ENCODE results near the gene IMMP2L. TPM values are rescaled to one million over a fixed set of nuclear protein-coding genes. Genes with fewer than 3 reads are reported as not detected.

Gene IMMP2L
- total RNA-seq, 1 donor from 2014 or later = 11.9 TPM

GRCh38 chr7:110750931-110751605 is 811.2 kb downstream of the IMMP2L start:
- H3K9me3 Mint-ChIP-seq = peaks cover 13% of the 10 kb centered on the region
- DNase-seq (ENCODE audit: low read depth, low spot score) = no peak
- no peak overlapping the region for H3K4me3 Mint-ChIP-seq
- TF ChIP-seq CTCF (conservative IDR thresholded peaks at IDR 0.05) = no peak
- no peak overlapping the region for H3K27ac Mint-ChIP-seq (ENCODE audit: unreplicated experiment)
- no peaks in the 10 kb centered on the region for H3K27me3 Mint-ChIP-seq (ENCODE audit: low read depth)
- peaks cover 4% of the 10 kb centered on the region for H3K4me1 Mint-ChIP-seq
- peaks cover 11% of the 10 kb centered on the region for H3K36me3 Mint-ChIP-seq (ENCODE audit: low read depth)

- Mint-ChIP-seq H3K27me3 (ENCODE audit: low read depth) (no peaks in the 10 kb centered on the region), H3K4me1 (no peaks in the 10 kb centered on the region), H3K4me3 (no peak overlapping the region), H3K27ac (ENCODE audit: unreplicated experiment) (no peak overlapping the region), H3K36me3 (ENCODE audit: low read depth) (no peaks in the 10 kb centered on the region), H3K9me3 (no peaks in the 10 kb centered on the region)
- DNase-seq (ENCODE audit: low read depth, low spot score) = no peak
- no peak for TF ChIP-seq CTCF (conservative IDR thresholded peaks at IDR 0.05)
Measured at GRCh38 chr7:110733221-110733620, 829.1 kb downstream of the IMMP2L start.

GRCh38 chr7:110724811-110725210 is 837.5 kb downstream of the IMMP2L start:
- Mint-ChIP-seq H3K36me3 (ENCODE audit: low read depth) (no peaks in the 10 kb centered on the region), H3K4me1 (no peaks in the 10 kb centered on the region), H3K9me3 (no peaks in the 10 kb centered on the region), H3K4me3 (no peak overlapping the region), H3K27ac (ENCODE audit: unreplicated experiment) (no peak overlapping the region), H3K27me3 (ENCODE audit: low read depth) (no peaks in the 10 kb centered on the region)
- DNase-seq (ENCODE audit: low read depth, low spot score) = no peak
- no peak for TF ChIP-seq CTCF (conservative IDR thresholded peaks at IDR 0.05)

GRCh38 chr7:110721395-110721794 is 840.9 kb downstream of the IMMP2L start:
- Mint-ChIP-seq H3K36me3 (ENCODE audit: low read depth) (no peaks in the 10 kb centered on the region), H3K4me1 (no peaks in the 10 kb centered on the region), H3K27me3 (ENCODE audit: low read depth) (no peaks in the 10 kb centered on the region), H3K9me3 (no peaks in the 10 kb centered on the region), H3K4me3 (no peak overlapping the region), H3K27ac (ENCODE audit: unreplicated experiment) (no peak overlapping the region)
- no peak for DNase-seq (ENCODE audit: low read depth, low spot score)
- TF ChIP-seq CTCF (conservative IDR thresholded peaks at IDR 0.05) = no peak

- TF ChIP-seq CTCF (conservative IDR thresholded peaks at IDR 0.05) = no peak
- H3K27ac Mint-ChIP-seq (ENCODE audit: unreplicated experiment) = no peak overlapping the region
- H3K9me3 Mint-ChIP-seq = no peaks in the 10 kb centered on the region
- no peak for DNase-seq (ENCODE audit: low read depth, low spot score)
- no peaks in the 10 kb centered on the region for H3K36me3 Mint-ChIP-seq (ENCODE audit: low read depth)
- no peaks in the 10 kb centered on the region for H3K4me1 Mint-ChIP-seq
- no peak overlapping the region for H3K4me3 Mint-ChIP-seq
- H3K27me3 Mint-ChIP-seq (ENCODE audit: low read depth) = no peaks in the 10 kb centered on the region
Measured at GRCh38 chr7:110720626-110721025, 841.7 kb downstream of the IMMP2L start.
